Fibroblast of villous mesenchyme (primary cell): ENCODE results near the gene TGM5. TPM values are rescaled to one million over a fixed set of nuclear protein-coding genes. Genes with fewer than 3 reads are reported as not detected.
A peak's percentile ranks its signal among the peaks of the same experiment; 100 is the strongest.
"Not testable (repeated sequence)": the region's sequence is repeated elsewhere in the genome, so short reads cannot be mapped to it uniquely, and the experiment has no call there.

Source experiments
- DNase-seq: peaks from one replicate; pipeline ENCODE4 v3.0.0-alpha.2; 2010; ENCODE audit warnings: low read depth
- H3K4me3 ChIP-seq: 2 replicates; pipeline ENCODE4 v1.5.1; 2011; ENCODE audit warnings: low read depth, mild to moderate bottlenecking, low read length
- CTCF ChIP-seq: IDR thresholded peaks from 2 replicates; pipeline ENCODE4 v1.5.1; 2012; ENCODE audit warnings: low read depth, mild to moderate bottlenecking, low read length; ENCODE audit not compliant: insufficient read depth
- total RNA-seq: library from RNA; depleted of rRNA; stranded (reverse); fragments of >200 nt; gene quantifications from 2 replicates; pipeline ENCODE4 v1.2.3, GENCODE V29; 2012

Gene TGM5
- total RNA-seq, 1 donor = not detected

DNA sequence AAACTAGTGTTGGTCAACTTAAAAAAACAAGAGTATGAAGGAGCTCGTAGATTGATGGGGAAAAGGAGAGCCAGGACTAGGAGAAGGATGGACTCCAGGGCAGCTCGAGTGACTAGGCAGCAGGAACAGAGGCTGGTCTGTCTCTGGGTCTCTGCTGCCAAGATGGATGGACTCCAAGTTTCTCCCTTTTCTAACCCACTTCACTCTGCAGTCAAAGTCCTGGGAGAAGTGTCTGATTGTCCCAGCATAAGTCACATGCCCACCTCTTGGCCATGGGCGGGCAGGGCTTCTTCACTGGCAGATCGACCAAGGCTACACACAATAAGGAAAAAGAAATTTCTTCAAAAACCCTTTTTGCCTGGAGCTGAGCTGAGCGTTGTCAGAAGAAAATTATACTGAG is 36.8 kb downstream of the TGM5 start:
- no peak for TF ChIP-seq CTCF
- no peak for DNase-seq
- H3K4me3 ChIP-seq = no peak overlapping the region

DNA sequence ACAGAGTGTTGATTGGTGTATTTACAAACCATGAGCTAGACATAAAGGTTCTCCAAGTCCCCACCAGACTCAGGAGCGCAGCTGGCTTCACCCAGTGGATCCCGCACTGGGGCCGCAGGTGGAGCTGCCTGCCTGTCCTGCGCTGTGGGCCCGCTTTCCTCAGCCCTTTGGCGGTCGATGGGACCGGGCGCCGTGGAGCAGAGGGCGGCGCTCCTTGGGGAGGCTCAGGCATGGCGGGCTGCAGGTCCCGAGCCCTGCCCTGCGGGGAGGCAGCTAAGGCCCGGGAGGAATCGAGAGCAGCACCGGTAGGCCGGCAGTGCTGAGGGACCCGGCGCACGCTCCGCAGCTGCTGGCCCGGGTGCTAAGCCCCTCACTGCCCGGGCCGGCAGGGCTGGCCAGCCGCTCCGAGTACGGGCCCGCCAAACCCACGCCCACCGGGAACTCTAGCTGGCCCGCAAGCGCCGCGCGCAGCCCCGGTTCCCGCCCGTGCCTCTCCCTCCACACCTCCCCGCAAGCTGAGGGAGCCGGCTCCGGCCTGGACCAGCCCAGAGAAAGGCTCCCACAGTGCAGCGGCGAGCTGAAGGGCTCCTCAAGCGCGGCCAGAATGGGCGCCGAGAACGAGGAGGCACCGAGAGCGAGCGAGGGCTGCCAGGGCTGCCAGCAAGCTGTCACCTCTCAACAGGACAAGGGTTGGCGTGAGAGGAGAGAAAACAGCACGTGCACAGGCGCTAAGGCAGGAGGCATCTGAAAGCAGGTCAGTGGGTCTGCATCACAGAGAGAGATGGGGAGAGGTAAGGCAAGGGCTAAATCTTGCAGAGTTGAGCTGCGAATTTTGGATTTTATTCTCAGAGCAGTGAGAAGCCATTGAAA is 40.1 kb downstream of the TGM5 start:
- DNase-seq = no peak
- no peak for TF ChIP-seq CTCF
- H3K4me3 ChIP-seq = no peak overlapping the region

- H3K4me3 ChIP-seq, DNase-seq: not testable (repeated sequence)
These were observed 40.8 kb downstream of the TGM5 start for GRCh38 chr15:43225950-43226255.

GRCh38 chr15:43225201-43225949 is 41.4 kb downstream of the TGM5 start:
- H3K4me3 ChIP-seq = no peak overlapping the region
- DNase-seq = peak; percentile 64
- peak; percentile 84 for TF ChIP-seq CTCF

DNA sequence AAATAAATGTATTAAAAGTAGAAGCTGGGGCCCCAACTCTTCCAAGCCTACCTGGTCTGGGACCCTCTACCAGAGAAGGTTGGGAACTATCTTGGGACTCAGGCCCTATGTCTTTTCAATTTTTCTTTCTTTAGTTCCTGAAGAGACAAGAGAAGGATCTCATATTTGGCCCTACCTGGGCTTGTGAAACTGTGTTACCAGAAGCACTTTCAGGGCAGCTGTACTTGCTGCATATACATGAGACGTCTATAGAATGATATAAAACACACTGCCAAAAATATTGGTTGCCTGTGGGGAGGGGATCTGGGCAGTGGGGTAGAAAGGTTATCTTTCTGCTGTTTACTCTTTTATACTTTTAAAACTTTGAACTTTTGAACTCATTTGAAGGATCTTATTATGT is 45.3 kb downstream of the TGM5 start:
- TF ChIP-seq CTCF = no peak
- no peak overlapping the region for H3K4me3 ChIP-seq
- DNase-seq = no peak

GRCh38 chr15:43220991-43221403 is 45.7 kb downstream of the TGM5 start, which contains the start of gene EPB42:
Gene EPB42, minus strand, starts transcription at chr15:43221018. Its CDS starts 193 bp downstream, at chr15:43220825.
- no peak for TF ChIP-seq CTCF
- DNase-seq = no peak
- H3K4me3 ChIP-seq = no peak within 1 kb of the TSS
